EL (cell line): ENCODE results near the gene MYRF.

Source experiments
- DNase-seq: peaks from one replicate; pipeline ENCODE4 v3.0.0-alpha.2; 2016

Gene MYRF

DNA sequence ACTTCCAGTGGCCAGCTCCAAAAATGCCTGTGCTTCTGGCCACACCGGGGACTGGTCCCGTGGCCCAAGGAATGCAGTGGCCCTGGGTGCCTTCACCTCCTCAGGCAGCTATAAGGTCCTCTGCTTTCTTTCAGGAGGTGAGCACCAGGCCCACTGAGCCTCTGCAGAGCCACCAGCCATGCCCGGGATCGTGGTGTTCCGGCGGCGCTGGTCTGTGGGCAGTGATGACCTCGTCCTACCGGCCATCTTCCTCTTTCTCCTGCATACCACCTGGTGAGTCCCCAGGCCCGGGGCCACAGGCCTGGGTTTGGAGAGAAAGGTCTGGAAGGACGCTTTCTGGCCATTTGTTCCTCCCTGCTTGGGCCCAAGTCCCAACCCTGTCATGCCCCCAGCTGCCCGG, 32.5 kb upstream of the MYRF start:
- DNase-seq = no peak

DNA sequence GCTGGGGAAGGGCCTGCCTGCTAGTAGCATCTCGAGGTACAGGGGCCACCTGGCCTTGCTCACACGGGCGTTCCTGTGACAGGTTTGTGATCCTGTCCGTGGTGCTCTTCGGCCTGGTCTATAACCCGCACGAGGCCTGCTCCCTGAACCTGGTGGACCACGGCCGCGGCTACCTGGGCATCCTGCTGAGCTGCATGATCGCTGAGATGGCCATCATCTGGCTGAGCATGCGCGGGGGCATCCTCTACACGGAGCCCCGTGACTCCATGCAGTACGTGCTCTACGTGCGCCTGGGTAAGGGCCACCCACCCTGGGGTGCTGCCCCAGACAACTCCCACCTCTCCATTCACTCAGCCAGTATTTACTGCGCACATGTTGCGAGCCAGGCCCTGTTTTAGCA, 31.8 kb upstream of the MYRF start:
- DNase-seq = no peak

DNA sequence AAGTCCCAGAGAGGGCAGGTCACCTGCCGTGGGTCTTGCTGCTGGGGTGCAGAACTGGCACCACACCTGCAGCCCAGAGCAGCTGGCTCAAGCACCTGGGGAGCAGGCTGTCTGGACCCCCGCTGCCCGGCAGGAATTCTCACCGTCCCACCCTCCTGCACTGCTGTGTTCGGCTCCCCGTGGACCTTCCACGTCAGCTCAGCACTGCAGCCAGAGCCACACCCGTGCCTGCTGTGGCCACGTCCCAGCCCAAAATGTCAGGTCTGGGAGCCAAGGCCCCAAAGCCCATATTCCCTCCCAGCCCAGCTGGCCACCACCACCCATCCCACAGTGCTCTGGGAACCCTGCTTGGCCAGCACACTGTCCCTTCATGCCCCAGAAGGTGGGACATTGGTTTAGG, 28.0 kb upstream of the MYRF start:
- no peak for DNase-seq

DNA sequence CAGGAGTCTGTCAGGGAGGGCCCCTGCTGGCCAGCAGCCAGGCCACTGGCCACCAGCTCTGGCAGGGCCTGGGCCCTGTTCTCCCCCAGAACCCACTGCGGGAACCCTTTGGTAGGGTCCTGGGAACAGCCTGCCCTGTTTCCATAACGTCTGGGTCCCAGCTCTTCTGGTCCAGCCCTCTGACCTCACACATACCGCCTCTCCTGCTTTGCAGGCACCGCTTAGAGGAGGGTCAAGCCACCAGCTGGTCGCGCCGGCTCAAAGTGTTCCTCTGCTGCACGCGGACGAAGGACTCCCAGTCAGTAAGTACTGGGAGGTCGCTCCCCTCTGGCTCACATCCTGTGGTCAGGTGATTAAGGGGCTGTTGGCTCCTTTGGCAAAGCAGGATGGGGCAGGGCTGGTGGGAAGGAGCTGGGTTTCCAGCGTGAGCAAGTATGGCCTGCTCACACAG, 26.6 kb upstream of the MYRF start:
- DNase-seq = no peak

DNA sequence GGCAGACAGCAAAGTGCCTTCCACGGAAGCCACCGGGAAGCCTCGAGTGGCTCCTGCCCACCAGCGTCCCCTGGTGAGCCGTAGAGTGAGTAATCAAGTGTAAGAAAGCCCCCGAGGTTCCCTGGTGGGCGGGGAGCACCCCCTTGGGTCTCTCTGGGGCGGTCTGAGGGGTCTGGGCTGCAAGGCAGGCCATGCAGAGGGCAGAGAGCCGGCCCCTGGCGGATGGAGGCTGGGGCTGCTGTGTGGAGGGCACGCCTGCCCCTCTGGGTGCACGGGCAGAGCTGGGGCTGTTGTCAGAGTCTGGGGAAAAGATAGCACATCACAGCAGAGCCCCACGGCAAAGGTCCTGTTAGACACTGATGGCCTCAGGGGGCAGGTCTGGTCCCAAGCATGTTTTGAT, 25.7 kb upstream of the MYRF start:
- no peak for DNase-seq

DNA sequence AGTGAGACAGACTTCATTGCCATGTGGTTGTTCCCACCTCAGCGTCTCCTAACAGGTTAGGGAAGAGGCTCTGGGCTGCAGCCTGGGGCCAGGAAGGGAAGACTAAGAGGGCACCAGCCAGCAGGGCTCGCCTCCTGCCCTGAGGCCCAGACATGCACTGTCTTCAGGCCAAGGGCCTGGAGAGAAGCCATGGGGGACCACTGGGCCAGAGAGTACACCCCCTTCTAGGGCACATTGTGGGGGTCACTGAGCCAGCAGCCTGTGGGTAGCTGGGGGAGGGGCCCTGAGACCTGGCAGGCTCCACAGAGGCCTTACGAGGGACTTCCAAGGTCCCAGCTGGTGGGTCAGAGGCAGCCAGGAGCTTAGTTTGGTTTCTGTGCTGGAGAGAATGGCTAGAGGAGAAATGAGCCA, 25.0 kb upstream of the MYRF start:
- no peak for DNase-seq

DNA sequence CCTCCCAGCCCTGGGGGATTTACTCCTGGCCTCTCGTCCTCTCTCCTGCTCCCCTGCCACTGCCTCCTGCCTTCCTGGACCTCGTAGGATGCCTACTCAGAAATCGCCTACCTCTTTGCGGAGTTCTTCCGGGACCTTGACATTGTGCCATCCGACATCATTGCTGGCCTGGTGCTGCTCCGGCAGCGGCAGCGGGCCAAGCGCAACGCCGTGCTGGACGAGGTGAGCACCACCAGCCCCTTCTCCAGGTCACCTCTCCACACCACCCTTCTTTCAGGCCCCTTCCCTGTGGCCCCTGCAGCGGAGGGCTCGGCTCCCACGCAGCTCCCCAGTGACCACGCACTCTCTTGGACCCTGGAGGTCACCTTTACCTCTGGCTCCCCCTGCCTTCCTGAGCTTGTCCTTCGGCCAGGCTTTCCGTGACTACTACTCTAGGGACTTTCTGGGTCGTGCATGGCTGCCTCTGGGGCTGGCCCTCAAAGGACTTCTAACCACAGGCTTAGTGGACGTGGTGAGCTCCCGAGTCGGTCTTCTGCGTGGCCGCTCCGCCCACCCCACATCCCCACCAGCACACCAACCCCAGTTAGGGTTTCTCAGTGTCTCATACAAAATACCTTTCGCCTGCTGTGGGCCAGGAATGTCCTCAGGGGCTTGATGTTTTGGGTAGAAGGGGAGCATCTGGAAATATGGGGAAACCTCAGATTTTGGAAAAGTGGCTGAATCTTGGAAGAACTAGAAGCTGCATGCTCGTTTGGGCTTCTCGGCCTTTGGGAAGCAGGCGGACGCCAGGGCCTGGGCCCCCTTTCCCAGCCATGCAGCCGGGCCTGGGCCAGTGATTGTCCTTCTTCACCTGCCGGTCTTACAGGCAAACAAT, 24.1 kb upstream of the MYRF start:
- DNase-seq = no peak

DNA sequence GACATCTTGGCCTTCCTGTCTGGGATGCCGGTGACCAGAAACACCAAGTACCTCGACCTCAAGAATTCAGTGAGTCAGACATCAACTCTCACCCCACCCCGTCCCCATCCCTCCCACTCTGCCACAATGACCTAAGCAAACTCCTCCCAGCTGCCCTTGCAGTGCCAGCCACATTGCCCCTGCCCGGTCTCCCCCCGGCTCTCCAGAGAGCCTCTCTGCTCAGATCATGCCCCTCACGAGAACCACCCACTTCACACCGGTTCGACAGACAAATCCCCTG, 23.6 kb upstream of the MYRF start:
- DNase-seq = peak; percentile 66

DNA sequence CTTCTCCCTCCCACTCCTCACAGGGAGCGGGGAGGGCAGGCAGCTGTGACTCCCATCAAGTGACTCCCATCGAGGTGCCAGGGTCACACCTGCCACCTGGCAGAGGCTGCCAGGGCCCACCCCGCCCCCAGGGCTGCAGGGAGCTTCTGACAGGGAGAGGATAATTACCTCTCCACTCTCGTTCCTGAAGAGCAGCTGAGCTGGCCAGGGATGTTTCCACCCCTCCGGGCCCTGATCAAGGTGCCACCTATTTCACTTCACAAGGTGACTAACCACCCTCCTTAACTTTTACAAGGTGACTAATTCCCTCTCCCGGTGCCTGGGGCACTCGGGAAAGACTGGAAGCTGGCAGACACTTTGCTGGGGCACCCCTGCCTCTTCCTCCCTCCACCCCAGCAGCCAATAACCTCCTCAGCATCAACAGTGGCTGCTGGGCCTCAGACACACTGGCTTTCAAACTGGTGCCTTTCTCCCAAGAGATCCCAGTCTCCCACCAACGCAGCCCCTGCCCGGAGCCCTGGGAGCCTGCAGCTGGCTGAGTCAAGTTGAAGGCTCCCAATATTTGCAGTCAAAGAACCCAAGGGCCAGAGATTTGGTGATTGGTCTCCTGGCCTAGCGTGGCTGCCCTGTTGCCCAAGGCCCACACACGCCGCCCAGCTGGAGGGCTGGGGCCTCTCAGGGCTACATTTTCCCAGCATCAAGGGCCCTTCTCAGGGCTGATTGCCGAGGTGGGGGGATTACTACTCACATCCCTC, 22.0 kb upstream of the MYRF start:
- DNase-seq = peak; percentile 35

DNA sequence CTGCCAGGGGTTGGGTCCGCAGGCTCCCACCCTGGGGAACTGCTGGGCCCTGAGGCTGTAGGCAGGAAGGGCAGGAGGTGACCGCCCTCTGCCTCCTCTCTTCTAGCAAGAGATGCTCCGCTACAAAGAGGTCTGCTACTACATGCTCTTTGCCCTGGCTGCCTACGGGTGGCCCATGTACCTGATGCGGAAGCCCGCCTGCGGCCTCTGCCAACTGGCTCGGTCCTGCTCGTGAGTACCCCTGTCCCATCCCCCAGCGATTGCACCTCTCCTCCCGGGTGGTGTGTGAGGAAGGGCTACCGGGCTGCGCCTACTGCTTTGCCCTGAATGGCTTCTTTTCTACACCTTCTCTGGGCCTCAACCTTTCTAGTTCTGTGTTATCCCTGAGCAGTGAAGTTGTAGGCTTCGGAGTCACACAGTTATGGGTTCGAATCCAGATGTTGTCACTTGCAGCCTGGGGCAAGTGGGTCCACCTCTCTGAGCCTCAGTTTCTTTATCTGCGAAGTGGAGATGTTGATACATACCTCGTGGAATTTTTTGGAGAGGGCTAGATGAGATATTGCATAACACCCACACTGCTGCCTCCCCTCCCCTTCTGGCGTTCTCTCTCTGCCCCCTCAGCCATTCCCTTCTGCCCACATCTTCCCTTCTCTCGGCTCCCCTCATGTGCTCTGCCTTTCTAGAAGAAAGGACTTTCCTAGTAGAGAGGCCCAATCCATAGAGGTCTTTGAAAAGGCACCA, 21.1 kb upstream of the MYRF start:
- no peak for DNase-seq

DNA sequence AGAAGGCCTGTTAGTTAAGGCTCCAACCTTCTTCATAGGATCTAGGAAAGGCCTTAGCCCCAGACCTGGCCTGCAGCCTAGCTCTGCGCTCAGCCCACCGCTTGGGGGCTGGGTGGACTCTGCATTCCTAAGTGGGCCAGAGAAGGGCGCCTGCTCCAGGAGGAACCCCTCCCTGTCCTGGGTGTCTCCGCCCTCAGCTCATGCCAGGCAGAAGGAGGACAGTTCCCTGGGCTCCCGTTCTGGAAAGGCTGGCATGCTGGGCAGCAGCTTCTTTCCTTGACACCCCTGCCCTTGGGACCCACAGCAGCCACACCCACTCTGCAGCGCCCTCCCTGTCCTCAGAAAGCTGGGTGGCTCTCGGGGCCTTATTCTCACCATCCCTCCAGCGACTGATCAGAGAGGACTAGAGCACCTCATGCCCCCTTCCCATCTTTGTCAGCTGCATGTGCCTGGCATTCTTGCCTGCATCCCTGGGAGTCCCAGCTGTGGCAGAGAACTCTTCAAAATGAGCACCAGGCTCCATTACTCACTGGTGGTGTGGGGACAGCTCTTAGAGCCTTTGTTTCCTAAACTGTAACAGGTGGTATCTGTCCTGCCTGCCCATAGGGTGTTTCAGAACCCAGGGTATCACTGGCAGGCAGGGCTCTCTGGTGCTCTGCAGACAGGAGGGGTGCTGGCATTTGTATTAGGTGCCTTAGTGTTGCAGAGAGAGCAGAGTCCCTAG, 20.3 kb upstream of the MYRF start:
- DNase-seq = no peak

DNA sequence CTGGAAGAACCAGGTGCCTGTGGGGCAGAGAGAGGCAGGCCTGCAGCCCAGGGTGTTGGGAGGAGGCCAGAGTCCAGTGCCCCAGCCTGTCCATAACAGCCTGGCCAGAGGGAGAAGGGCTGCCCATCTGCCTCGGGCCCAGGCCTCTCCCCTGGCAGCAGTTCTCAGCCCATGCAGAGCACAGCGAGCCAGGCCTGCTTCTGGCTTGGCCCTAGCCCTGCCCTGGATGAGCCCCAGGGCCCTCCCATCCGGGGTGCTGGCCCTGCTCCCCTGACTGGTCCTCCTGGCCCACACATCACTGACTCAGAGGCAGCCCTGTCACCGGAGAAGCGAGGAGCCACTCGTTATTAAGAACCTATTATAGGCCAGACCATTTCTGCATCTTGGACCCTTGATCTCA, 19.7 kb upstream of the MYRF start:
- DNase-seq = peak; percentile 66

DNA sequence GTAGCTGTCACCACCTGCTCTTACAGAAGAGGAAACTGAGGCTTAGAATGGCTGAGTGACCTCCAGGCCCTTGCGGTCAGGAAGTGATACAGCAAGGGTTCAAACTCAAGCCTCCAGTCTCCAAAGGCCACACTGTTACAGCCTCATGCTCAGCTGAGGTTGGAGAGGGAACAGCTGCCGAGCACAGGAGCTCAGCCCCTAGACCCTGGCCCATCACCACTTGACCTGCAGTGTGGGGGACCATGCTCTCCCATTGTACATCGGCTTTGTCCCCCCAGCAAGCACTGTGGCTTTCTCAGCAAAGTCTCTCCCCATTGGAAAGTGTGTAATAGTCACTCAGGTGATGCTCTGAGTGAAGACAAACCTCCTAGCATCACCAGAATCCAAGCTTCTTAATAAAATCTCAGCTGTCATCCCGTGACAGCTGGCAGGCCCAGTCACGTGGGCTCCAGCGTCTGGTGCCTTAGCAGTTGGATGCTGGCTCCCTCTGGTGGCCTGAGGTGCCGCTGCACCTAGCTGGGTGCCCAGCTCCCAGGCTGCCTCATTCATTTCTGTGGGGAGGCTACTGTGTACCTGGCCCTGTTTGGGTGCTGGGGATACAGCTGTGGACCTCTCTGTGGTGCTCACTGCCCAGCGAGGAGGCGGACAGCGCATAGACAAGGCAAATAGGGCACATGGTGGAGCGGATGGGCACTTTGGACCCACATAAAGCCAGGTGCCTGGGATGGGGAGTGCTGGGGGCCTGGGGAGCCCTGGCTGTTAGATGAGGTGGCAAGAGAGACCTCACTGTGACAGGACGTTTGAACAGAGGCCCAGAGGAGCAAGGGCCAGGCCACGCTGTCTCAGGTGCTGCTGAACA, 19.1 kb upstream of the MYRF start:
- DNase-seq = peak; percentile 76

DNA sequence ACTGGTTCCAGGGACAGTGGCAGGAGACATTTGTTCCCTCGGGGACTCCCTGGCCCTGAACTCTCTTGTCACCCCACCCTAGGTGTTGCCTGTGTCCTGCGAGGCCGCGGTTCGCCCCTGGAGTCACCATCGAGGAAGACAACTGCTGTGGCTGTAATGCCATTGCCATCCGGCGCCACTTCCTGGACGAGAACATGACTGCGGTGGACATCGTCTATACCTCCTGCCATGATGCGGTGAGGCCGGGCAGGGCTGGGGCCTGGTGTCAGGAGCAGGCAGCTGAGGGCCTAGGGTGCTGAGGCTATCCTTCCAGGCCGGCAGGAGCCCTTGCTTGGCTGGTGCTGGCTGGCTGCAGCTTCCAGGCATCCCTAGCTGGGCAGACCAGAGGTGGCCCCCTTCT, 17.7 kb upstream of the MYRF start:
- no peak for DNase-seq

DNA sequence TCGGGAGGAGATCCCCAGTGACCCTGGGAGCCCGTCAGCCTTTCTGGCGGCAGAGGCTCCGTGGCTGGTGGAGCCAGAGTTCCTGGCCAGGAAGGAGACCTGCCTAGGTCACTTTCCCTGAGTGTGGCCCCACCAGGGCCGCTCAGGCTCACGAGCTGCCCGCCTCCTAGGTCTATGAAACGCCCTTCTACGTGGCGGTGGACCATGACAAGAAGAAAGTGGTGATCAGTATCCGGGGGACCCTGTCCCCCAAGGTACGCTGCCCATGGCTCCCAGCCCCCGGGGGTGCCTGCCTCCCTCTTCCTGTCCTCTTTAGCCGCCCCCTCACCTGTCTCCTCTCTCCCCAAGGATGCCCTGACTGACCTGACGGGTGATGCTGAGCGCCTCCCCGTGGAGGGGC, 17.0 kb upstream of the MYRF start:
- no peak for DNase-seq

DNA sequence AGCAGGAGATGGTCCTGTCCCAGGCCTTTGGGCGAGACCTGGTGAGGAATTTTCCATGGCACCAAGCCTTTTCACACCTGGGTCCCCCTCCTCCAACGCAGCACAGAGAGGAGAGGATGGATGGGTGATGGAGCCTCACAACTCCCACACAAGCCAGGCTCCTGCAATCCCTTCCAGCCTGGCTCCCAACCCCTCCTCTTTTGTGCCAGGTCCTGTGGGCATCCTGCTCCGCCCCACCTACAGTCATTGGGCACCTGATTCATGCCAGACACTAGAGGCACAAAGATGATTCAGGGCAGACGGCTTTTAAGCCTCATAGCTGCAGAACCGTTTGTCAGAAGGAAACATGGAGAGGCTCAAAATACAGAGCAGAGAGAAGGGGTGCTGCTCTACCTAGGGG, 16.1 kb upstream of the MYRF start:
- no peak for DNase-seq

DNA sequence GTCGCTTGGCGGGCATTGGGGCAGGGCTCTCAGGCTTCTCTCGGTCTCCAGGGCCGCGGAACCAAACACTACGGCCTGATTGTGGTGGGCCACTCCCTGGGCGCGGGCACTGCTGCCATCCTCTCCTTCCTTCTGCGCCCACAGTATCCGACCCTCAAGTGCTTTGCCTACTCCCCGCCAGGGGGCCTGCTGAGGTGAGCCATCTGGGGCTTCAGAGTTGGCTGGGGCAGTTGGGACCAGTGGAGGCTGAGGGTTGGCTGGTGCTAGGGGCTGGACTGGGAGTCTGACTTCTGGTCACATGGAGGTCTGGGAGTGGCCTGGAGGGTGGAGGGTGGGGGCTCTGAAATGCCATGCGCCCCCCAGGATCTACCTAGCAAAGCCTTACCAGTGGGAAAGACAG, 15.3 kb upstream of the MYRF start:
- DNase-seq = no peak

DNA sequence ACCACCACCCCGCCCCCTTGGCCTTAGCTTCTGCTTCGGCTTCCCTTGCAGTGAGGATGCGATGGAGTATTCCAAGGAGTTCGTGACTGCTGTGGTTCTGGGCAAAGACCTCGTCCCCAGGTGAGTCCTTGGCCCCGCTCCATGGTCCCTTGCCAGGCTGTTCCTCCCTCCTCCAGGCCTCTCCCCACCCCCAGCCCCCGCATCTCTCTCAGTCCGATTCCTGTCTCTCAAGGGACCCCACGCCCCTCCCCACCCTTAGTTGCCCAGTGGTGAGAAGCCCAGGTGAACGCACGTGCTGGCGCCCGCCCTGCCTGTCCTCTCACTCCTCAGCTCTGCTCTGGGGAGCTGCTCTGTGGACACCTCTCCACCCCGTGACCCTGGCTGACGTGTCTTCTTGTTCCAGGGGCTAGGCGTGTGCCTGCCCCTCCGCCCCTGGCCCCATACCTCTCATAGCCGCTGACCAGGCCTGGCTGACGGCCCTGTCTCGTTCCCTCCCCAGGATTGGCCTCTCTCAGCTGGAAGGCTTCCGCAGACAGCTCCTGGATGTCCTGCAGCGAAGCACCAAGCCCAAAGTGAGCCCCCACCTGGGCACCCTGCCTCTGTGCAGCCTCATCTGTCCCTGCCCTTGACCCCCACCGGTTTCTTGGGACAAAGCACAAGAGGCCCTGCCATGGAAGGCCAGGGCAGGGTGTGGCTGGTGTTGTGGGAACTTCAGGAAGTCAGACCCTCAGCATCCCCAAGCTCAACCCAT, 14.6 kb upstream of the MYRF start:
- DNase-seq = no peak

DNA sequence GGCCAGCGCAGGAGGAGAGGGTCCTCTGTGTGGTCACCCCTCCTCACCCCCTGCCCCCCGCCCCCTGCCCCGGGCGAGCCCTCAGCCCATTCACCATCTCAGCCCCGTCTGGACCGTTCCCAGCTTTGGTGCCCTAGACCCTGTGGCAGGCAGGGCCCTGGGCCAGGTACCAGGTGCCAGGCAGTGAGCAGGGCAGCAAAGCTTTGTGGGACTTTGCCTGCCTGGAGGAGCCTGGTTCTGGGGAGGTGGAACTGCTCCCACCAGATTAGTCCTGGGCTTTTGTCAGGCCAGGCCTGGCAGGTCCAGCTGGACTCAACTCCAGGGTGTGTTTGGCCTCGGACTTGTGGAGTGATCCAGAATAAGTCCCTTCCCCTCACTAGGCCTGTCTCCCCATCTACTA, 13.7 kb upstream of the MYRF start:
- no peak for DNase-seq

DNA sequence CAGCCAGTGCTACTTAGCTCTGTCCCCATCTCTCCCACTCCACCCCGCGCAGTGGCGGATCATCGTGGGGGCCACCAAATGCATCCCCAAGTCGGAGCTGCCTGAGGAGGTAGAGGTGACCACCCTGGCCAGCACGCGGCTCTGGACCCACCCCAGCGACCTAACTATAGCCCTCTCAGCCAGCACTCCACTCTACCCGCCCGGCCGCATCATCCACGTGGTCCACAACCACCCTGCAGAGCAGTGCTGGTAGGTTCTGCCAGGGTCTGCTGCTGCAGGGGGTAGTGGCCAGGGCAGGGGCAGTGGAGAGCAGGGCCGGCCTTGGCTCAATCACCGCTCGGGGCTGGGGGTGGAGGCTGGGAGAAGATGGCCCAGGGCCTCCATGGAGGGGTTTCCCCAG, 13.0 kb upstream of the MYRF start:
- no peak for DNase-seq

DNA sequence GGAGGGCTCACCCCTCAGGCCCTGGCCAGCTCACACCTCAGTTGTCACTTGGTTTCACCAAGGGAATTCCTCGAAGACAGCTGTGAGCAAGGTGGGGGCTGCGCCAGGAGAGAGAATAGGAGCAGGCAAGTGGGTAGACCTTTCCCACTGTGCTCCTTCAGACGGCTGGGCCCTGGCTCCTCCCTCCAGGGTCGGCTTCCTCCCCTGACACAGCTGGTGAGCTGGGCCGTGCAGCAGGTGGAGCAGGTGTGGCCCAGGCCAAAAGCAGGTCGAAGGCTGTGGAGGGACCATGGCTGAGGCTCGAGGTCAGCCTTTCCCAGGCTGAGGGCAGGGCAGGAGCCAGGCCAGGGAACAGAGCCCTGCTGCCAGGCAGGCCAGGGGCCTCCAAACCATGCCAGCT, 12.5 kb upstream of the MYRF start:
- DNase-seq = no peak

DNA sequence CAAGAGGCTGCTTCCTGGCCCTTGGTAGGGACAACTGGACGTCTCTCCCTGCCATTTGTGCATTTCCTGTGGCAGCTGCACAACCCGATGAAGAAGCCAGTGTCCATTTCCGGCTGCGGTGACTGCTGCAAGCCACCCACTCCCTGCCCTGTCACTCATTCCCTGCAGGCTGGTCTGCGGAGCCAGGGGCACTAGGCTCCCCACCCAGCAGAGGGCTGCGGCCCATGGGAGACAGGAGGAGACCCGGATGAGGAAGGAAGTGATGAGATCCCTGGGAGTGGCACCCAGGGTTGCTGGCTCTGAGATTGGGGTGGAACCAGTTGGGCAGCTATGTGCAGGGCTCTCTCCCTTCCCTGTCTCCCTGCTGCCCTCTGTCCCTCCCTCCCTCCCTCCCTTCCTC, 10.0 kb upstream of the MYRF start:
- no peak for DNase-seq
